Activated naive CD4-positive, alpha-beta T cell treated with Interleukin-2 at 50 U/mL for 16 hours (primary cell): Measurements from ENCODE around the gene OTOS.

Experiments used
- DNase-seq: peaks from one replicate; pipeline ENCODE4 v3.0.0-alpha.2; 2020

Gene OTOS

DNA sequence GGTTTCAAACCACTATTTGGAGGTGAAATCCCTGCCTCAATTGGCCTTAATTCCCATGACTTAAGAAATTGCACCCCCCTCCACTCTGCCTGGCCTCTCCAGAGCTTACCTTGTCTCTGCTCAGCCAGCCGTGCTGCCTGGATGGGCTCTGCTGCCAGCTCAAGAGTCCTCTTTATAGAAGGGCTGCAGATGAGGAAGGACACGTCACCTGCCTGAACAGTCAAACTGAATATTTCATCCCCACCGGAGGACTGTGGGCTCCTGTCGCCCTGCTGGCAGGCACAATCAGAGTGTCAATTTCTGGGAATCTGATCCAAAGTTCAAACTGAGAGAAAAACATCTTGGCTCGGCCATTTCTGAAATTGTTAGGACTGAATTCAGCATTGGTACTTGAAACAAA, at the start of gene OTOS:
TSS of gene OTOS (minus strand) at position 148 of the 400 bp plus-strand sequence. CDS start 332 bp downstream, outside the sequence.
- no peak for DNase-seq

DNA sequence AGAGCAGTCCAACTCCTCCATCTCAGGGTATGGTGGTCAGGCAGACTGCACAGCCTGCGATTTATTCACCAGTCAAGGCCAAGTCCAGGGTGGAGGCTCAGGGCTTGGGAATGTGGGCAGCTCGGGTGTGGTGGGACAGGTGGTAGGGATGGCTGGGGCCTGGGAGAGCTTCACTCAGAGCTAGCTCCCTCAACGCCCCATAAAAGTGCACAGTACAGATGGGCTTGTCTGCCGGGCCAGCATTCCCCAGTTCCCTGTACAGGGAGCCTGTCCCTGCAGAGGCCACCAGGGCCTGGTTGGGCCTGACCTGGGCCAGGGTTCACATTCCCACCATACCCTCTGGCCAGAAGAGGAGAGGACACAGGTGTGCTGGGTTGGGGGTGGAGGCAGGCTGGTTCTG, 49.2 kb upstream of the OTOS start:
- DNase-seq: no peak

DNA sequence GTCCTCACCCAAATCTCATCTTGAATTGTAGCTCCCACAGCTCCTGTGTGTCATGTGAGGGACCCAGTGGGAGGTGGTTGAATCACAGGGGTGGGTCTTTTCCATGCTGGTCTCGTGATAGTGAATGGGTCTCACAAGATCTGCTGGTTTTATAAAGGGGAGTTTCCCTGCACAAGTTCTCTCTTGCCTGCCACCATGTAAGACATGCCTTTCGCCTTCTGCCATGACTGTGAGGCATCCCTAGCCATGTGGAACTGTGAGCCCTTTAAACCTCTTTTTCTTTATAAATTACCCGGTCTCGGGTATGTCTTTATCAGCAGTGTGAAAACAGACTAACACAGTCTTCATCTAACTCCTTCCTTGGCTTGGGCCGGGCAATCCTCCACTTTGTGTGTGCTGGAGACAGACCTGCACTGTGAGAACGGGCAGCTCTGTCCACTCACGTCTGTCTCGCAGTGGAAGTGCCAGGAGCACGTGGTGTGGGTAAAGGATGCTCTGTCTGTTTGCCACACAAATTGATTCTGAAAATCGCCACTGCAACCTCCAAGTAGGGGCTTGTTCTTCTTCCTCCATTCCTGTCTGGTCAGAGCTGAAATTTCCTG, 47.6 kb upstream of the OTOS start:
- DNase-seq: no peak

DNA sequence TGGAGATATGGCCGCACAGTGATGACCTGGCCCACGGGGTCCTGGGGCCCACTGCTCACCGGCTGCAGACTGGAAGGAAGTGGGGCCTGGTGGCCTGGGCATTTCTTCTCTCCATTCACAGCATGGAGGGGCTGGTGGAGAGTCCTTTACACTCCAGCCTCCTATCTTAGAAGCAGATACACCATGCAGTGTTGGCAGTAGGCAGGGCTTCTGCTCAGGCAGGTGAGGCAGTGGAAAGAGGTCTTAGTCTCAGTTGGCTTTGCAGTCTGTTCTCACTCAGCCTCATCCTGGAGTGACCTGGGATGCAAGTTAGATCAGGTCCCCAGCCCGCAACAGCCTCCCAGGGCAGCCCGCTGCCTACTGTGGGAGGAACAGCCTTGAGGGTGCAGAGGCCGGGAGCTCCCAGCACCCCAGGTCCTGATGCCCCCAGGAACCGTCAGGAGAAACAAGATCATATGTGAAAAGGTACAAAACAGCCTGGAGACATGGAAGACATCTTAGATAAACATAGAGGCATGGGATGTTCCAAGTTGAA, 45.8 kb upstream of the OTOS start:
- DNase-seq: no peak

DNA sequence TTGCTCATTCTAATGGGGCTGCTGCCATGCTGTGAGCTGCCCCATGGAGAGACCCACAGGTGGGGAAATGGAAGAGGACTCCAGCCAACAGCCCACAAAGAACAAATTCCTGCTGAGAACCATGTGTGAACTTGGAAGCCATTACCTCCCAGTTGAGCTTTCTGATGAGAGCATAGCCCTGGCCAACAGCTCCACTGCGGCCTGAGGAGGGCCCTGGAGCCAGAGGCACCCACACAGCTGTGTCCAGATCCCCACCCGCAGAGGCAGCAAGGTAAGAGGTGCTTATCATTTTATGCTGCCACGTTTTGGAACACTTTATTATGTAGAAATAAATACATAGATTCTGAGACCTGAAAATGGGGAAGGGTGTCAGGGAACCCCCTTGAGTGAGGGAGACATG, 44.2 kb upstream of the OTOS start:
- DNase-seq: no peak

DNA sequence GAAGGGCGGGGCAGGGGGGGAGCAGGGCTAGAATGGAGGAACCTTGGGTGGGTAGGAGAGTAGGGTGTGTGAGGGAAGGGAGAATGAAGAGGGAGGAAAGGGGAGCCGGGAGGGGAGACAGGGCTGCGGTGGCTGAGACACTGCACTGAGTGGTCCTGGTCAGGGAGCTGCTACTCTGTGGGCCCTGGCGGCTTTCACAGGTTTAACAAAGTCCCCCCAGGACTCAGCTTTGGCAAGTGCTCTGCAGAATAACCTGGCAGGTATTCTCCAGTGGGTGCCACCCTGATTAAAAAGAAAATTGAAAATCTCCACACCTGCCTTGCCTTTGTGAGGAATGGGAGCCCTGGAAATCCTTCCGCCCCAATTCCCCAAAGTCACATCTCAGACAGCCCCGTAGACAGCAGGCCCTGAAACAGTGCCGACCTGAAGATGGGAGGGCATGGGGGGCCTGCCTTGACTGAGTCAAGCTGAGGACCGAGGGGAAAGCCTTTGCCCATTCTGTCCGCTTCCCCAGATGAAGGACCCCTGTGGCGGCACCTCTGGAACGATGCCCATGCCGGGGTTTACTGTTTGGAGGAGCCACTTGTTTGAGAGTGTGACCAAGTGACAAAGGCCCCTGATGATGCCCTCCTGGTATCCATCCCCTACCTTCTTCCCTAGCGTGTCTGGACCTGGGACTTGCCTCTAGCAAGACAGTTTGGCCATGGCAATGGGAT, 43.6 kb upstream of the OTOS start:
- no peak for DNase-seq

DNA sequence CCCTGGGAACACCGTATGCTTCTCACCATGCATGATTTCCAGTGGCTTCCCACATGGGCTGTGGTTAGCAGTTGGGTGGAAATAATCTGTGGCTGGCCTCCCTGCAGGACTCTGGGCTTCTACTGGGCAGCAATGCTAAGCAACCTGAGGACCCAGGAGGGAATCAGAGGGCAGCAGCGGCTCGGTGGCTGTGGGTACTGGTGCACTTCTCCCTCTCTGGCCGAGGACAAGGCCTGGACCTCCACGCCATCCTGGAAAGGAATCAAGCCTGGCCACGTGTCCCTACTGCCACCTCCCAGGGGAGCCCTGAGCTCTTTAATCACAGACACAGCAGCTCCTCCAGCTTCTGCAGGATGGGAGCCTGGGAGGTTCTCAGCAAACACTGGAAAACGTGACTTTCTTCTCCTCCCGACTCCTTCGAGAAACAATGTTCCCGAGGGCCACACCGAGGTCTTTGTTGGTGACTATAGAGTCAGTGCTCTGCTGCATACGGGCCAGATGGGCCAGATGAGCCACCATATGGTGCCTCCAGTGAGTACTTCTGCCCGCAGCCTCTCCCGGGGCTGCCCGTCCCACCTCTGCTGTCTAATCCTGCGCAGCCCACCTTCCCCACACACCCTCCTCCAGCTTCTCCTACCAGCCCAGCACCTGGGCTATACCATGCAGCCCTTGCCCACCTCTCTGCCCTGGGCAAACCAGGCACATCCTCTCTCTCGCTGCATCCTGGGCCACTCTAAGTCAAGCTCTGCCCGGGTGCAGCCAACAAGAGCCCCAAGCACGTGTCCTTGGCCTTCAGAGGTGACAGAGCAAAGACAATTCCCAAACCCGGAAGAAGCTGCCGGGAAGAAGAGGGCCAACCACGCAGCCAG, 42.8 kb upstream of the OTOS start:
- DNase-seq: no peak

DNA sequence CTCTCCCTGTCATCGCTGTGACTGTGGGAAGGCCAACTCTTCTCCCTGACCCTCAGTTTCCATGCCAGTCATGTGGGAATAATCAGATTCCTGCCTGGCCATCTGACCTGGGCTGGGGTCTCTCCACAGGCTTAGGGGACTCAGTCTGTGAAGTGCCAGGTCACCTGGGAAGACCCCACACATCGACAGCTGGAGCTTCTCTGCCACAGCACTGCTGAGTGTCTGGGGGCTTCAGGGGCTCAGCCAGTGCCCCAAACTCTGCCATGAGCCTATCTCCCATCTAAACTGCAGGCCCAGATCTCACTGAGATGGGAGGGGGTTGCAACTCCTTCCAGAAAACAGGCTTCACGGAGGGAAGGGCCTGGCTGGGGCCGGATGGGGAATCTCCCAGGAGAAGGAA, 42.0 kb upstream of the OTOS start:
- DNase-seq: no peak

DNA sequence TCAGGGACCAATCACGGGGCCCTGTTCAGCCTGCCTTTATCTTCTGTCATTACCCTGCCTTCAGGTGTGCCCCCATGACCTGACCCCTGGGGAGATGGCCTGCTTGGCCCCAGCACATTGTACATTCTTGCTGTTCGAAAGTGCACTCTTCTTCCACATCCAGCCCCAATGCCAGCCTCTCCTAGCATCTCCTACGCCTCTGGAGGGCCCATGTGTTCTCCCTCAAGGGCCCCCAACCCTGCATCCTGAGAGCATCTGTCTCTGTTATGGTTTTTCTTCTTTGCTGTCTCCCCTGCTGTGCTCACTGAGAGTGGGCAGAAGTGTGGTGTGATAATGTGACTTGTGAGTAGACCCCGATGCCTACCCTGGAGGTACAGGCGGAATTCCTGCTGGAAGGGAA, 41.5 kb upstream of the OTOS start:
- no peak for DNase-seq

DNA sequence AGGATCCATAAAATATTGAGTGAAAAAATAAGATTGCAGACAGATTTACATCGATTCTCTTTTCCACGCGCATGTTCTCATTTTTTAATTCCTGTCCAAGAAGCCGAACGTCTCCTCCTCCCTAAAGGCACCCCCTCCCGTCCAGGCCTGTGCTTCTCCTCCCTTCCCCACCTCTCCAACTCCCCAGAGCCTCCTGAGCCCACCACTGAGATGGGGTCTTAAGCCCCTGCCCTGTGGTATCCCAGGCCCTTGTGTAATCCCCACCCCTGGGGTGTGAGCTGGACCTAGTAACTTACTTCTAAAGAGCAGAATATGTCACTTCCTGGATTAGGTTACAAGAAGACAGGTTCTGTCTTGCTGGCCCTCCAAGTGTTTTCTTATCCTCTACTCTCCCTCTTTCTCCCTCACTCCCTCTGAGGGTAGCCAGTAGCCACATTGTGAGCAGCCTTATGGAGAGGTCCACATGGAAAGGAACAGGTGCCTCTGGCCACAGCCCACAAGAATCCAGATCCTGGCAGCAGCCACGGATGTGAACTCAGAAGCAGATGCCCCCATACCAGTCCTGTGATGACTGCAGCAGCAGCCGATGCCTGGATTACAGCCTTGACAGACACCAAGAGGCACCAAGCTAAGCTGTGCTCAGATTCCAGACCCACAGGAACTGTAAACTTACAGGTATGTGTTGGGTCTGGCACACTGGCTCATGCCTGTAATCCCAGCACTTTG, 39.6 kb upstream of the OTOS start:
- DNase-seq: no peak

DNA sequence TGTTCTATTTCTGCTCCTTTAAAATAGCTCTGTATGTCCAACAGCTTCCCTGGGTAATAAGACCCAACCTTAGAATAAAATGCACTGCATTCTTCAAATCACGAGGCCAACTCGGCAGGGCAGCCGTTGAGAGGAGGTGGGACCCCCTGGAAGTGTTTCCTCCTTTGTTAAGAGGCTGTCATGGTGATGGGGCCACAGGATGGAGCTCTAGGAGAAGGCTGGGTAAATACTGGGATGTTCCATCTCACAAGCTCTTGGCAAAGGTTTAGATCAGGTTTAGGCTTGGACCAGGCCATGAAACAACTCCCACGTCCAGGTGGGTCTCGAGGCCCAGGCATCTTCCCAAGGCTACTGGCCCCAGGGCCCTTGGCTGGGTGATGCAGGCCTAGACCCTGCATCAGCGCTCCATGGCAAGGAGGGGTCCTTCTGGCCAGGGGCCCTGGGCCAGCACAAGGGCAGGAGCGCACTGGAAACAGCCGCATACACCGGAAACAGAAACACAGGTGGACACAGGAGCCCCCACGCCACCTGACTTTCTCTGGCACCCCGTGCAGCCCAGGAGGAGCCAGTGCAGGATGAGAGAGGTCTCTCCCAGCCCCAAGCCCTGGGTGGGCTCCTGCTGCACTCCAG, 38.8 kb upstream of the OTOS start:
- DNase-seq: no peak

DNA sequence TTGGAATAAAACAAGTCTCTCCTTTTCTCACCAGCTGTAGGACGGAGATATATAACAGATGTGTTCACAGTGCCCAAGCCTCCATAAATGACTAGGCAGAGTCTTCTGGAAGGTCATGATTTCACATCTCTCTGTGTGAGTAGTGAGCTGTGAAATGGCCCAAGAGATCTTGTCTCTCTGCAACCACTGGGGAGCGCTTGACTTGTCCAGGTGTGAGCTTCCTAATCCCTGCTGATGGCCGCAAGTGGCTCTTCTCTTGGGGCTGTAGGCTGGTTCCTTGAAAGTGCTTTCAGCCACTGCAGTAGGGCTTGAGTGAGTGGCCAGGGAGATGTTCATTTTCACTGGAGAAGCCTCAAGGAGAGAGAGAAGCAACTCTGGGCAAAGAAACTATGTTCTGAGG, 38.1 kb upstream of the OTOS start:
- DNase-seq: no peak

DNA sequence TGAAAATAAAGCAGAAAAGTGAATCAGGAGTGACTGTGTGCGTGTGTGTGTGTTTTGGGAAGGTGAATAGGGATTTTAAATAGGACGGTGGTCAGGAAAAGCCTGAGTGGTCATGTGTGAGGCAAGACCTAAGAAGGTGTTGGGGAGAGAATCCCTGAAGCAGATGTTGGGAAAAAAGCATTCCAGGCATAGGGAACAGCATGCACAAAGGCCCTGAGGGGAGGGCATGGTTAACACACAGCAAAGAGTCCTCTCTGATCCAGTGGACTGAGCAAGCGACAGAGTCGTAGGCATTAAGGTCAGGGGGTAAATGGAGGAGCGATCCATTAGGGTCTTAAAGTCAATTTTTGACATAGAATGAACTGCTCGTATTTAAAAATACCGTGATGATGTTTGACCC, 34.0 kb upstream of the OTOS start:
- no peak for DNase-seq

DNA sequence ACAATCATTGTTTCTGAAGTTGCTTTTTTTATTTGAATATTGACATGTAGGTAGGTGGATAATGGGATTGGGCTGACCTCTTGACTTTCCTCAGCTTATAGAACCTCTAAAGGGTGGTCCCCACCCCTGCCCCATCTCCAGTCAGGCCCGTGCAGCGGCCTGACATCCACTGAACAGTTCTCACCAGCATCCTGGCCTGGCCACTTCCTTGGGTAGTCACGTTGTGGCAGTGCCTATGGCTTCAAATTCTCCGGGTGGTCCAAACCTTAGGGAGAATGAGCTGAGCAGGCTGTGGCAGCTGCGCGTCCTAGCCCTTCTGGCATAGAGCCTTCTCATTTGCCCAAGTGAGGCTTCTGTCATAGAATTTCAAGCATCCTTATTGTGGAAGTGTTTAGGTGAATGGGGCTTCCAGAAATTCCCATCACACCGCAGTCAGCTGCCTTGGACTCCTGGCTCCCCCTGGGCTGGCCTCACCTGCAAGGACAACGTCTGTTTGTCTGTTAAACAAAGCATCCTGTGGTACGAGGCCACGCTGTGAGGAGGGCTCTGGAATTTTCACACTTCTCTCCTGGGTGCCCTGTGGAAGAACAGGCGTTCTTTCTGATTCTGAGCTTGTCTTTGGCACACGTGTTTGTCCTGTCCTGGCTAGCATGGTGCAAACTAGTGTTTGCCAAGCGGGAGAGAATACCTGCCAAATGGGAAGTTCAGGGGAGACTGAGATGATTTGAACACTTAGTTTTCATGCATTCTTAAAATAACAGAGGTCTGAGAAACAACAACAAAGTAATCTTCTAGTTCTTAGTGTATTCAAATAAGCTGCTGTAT, 31.8 kb upstream of the OTOS start:
- DNase-seq: no peak

DNA sequence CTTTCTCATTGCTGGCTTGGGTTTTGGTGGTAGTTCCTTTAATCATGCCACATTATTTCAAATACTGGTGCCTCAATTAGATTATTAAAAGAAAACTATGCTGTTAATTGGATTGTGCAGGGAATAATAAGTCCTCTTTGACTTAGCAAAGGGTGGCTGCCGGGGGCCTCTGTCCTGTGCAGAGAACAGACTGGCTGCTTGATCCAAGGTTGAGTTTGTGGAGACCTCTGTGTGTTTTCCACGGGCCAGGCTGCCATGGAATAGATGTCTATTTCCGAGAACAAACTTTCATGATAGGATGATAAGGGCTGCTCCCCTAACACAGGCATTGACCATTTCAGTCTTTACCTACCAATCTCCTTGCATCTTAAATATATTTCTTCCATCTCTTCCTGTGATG, 30.4 kb upstream of the OTOS start:
- no peak for DNase-seq

DNA sequence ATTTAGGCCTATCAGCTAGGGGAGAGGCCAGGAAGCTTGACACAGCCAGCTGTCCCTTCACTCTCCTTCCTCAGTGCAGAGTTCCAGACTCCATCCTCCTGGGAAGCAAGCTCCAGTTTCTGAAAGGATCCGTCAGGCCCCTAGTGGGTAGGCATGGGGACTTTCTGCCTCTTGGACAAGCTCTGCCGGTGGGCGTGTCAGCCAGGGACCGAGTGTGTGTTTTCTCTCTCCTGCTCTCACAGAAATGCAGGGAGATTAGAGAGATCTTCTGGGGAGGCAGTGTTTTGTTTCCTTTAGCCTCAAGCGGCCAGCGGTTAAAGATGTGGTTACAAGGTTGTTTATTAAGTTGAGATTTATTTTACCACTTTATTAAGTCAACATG, 29.9 kb upstream of the OTOS start:
- DNase-seq: no peak

DNA sequence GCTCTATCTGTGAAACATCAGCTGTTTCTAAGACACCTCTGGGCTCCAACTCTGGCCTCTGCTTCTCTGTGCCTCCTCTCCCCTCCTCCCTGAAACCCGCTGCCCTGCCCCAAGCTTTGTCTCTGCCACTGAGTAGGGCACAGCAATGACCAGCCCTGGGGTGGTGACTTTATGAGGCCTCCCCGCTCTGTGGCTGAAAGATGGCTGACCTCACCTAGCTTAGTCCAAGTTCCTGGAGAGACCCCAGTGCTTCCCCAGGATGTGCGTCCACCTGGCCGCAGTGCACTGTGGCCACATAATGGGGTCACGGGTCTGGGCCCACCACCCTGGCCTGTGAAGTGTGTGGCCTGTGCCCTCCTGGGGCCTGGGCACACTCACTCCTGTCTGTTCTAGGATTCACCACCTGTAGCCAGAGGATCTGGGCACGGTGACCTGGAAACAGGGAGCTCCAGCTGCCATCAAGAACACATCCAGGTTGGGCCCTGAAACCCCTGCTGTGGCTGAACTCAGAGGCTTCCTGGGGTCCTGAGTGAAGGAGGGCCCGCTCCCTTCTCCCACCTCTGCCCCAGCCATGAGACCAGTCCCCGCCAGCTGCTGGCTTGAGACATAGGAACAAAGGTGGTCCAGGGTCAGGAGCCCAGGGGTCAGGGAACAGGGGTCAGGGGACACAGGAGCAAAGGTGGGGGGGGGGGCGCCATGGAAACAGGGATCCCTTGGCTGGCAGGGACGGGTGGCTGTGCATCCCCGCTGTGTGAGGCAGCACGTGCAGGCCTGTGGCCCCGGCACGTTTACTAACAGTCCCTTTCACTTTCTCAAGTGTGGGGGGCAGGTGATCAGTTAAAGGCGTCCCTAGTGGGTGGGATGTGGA, 29.3 kb upstream of the OTOS start:
- no peak for DNase-seq

DNA sequence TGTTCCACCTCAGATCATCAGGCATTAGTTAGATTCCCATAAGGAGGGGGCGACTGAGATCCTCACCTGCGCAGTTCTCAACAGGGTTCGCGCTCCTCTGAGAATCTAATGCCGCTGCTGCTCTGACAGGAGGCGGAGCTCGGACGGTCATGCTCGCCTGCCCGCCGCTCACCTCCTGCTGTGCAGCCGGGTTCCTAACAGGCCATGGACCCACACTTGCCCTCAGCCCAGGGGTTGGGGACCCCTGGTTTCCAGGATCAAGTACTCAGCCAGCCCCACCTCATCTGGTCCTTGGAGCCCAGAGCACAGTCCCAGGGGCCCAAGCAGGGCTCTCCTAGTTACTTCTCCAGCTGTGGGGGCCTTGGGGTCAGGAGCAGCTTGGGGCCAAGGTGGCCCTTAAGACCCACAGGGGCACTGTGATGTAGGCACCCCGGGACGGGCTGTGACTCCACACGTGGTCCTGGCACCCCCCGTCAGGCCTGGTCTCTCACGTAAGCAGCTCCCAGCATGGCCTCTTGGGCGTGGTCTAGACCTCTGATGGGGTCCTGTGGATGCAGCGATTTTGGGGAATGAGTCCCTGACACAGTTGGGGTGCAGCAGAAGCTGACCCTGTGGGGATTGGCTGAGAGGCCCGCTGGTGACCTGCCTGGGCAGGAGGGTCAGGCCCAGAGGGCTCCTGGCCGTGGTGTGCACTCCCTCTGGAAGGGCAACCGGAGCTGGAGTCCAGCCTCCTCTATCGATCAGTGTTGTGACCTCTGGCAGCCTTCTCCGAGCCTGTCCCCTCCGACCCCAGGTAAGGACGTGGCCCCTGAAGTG, 28.3 kb upstream of the OTOS start:
- DNase-seq: no peak

DNA sequence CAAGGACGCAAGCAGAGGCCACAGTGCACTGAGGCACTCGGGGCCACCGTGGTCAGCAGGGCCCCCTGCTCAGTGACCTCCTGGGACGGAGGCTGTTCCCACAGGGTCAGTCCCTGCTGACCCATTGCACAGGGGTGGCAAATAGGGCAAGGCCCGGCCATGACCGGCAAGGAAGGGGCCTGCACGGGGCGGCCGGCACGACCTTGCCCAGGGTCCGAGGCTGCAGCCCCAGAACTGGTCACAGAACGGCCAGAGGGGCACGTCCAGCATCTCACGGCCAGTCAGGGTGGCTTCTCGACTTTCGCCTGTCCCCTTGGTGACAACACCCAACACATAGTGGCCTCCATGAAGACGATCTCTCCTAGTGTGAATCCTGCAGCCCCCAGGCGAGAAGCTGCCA, 27.6 kb upstream of the OTOS start:
- no peak for DNase-seq

DNA sequence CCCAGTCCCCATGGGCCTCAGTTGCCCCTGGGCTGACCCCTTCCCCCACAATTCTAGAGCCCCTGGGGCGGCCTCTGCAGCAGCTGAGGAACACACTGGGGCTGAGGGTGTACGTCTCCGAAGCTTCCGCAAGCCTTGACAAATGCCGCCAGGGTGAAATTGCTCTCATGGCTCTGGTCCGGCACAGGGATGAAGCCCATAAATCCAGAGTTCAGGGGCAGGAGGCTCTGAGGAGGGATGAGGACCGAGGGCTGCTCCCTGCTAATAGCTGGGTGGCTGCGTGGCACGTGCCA, 27.1 kb upstream of the OTOS start:
- no peak for DNase-seq
